ENCODE data around the gene SBNO2.

- TF ChIP-seq, protein P1, sequence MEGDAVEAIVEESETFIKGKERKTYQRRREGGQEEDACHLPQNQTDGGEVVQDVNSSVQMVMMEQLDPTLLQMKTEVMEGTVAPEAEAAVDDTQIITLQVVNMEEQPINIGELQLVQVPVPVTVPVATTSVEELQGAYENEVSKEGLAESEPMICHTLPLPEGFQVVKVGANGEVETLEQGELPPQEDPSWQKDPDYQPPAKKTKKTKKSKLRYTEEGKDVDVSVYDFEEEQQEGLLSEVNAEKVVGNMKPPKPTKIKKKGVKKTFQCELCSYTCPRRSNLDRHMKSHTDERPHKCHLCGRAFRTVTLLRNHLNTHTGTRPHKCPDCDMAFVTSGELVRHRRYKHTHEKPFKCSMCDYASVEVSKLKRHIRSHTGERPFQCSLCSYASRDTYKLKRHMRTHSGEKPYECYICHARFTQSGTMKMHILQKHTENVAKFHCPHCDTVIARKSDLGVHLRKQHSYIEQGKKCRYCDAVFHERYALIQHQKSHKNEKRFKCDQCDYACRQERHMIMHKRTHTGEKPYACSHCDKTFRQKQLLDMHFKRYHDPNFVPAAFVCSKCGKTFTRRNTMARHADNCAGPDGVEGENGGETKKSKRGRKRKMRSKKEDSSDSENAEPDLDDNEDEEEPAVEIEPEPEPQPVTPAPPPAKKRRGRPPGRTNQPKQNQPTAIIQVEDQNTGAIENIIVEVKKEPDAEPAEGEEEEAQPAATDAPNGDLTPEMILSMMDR (conservative IDR thresholded peaks at IDR 0.05; ENCODE audit: low read depth, low read length): no peak
- TF ChIP-seq EZH2 (IDR thresholded peaks at IDR 0.05; ENCODE audit: borderline replicate concordance, low read depth, low read length, poor library complexity, severe bottlenecking): no peak
Observed at GRCh38 chr19:1140272-1141027, 33.6 kb downstream of the SBNO2 start.
